ENCODE results near the gene NCKAP5. TPM values are rescaled to one million over a fixed set of nuclear protein-coding genes. Genes with fewer than 3 reads are reported as not detected.

The NCKAP5 gene
- total and polyA plus RNA-seq, 2 of the 13 experiments (the other 11 are each of a cell fraction or from before 2014, with no cell fraction given) = 0.01 TPM; not detected in 1

- Histone ChIP-seq H3K27me3 (ENCODE audit: control insufficient read depth in 1 of 2, insufficient read depth in 2 of 2, low read length in 2 of 2) (no peaks in the 10 kb centered on the region), H3K9me3 (ENCODE audit: low read length) (no peaks in the 10 kb centered on the region), H3K36me3 (replicated peaks in 1 of 2; ENCODE audit: control insufficient read depth in 1 of 2, insufficient read depth in 2 of 2, low read length in 2 of 2) (no peaks in the 10 kb centered on the region), H3K9ac (ENCODE audit: insufficient read depth, low read depth, low read length) (no peak overlapping the region), H4K20me1 (ENCODE audit: insufficient read depth, low read length) (no peaks in the 10 kb centered on the region), H3K79me2 (ENCODE audit: insufficient read depth, low read length) (no peaks in the 10 kb centered on the region), H3K4me3 (replicated peaks in 1 of 3; ENCODE audit: insufficient read depth in 1 of 3, low read depth in 2 of 3, low read length in 3 of 3) (no peak overlapping the region), H3K27ac (ENCODE audit: extremely low read length, insufficient read depth, low read length) (no peak overlapping the region), H2AFZ (ENCODE audit: low read length) (no peak overlapping the region), H3K4me2 (ENCODE audit: low read depth, low read length) (no peak overlapping the region), H3K4me1 (ENCODE audit: insufficient read depth, low read length) (no peaks in the 10 kb centered on the region)
- CTCF ChIA-PET (ENCODE audit: low intra/inter-chr PET ratio, low total read pairs) = no interaction called here
- 14% methylated on average over 6 of the region's 6 CpGs for WGBS (ENCODE audit: low lambda C conversion rate)
- in situ Hi-C loops (cut with HindIII; ENCODE audit: extremely low pct_ligation_motif_present, low pct_unique_long_range_greater_than_20kb) = no loop called here
- POLR2A ChIA-PET = no interaction called here
- FAIRE-seq (no peak), ATAC-seq (no peak), DNase-seq (ENCODE audit: low spot score) (no peak)
- no TSS peak for BruUV-seq (replicated peaks)
- intact Hi-C loops (cut with micrococcal nuclease; ENCODE audit: unreplicated experiment) = no loop called here
- TF ChIP-seq, protein P1, sequence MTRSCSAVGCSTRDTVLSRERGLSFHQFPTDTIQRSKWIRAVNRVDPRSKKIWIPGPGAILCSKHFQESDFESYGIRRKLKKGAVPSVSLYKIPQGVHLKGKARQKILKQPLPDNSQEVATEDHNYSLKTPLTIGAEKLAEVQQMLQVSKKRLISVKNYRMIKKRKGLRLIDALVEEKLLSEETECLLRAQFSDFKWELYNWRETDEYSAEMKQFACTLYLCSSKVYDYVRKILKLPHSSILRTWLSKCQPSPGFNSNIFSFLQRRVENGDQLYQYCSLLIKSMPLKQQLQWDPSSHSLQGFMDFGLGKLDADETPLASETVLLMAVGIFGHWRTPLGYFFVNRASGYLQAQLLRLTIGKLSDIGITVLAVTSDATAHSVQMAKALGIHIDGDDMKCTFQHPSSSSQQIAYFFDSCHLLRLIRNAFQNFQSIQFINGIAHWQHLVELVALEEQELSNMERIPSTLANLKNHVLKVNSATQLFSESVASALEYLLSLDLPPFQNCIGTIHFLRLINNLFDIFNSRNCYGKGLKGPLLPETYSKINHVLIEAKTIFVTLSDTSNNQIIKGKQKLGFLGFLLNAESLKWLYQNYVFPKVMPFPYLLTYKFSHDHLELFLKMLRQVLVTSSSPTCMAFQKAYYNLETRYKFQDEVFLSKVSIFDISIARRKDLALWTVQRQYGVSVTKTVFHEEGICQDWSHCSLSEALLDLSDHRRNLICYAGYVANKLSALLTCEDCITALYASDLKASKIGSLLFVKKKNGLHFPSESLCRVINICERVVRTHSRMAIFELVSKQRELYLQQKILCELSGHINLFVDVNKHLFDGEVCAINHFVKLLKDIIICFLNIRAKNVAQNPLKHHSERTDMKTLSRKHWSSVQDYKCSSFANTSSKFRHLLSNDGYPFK (CRISPR knock-in tag; IDR thresholded peaks at IDR 0.05; ENCODE audit: borderline replicate concordance) = no peak
- TF ChIP-seq, protein P2, sequence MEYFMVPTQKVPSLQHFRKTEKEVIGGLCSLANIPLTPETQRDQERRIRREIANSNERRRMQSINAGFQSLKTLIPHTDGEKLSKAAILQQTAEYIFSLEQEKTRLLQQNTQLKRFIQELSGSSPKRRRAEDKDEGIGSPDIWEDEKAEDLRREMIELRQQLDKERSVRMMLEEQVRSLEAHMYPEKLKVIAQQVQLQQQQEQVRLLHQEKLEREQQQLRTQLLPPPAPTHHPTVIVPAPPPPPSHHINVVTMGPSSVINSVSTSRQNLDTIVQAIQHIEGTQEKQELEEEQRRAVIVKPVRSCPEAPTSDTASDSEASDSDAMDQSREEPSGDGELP (IDR thresholded peaks at IDR 0.05; ENCODE audit: borderline replicate concordance, low read depth) = no peak
- TF ChIP-seq TCF7 (IDR thresholded peaks at IDR 0.05; ENCODE audit: low read depth) (no peak), ZFP41 (CRISPR knock-in tag; IDR thresholded peaks at IDR 0.05; ENCODE audit: borderline replicate concordance) (no peak), ZNF335 (CRISPR knock-in tag; IDR thresholded peaks at IDR 0.05) (no peak), TMF1 (CRISPR knock-in tag; IDR thresholded peaks at IDR 0.05; ENCODE audit: low read depth) (no peak), PLRG1 (conservative IDR thresholded peaks at IDR 0.05) (no peak), ZBTB14 (CRISPR knock-in tag; IDR thresholded peaks at IDR 0.05) (no peak), SRSF4 (IDR thresholded peaks at IDR 0.05; ENCODE audit: low read depth, low read length, poor library complexity, severe bottlenecking) (no peak), MBNL3 (CRISPR knock-in tag; conservative IDR thresholded peaks at IDR 0.05) (no peak), FOXK2 (IDR thresholded peaks at IDR 0.05) (no peak)
- TF ChIP-seq, protein P3, sequence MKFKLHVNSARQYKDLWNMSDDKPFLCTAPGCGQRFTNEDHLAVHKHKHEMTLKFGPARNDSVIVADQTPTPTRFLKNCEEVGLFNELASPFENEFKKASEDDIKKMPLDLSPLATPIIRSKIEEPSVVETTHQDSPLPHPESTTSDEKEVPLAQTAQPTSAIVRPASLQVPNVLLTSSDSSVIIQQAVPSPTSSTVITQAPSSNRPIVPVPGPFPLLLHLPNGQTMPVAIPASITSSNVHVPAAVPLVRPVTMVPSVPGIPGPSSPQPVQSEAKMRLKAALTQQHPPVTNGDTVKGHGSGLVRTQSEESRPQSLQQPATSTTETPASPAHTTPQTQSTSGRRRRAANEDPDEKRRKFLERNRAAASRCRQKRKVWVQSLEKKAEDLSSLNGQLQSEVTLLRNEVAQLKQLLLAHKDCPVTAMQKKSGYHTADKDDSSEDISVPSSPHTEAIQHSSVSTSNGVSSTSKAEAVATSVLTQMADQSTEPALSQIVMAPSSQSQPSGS (CRISPR knock-in tag; IDR thresholded peaks at IDR 0.05) = no peak
- TF ChIP-seq, protein P4, sequence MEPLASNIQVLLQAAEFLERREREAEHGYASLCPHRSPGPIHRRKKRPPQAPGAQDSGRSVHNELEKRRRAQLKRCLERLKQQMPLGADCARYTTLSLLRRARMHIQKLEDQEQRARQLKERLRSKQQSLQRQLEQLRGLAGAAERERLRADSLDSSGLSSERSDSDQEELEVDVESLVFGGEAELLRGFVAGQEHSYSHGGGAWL (CRISPR knock-in tag; IDR thresholded peaks at IDR 0.05) = no peak
- TF ChIP-seq, protein P5, sequence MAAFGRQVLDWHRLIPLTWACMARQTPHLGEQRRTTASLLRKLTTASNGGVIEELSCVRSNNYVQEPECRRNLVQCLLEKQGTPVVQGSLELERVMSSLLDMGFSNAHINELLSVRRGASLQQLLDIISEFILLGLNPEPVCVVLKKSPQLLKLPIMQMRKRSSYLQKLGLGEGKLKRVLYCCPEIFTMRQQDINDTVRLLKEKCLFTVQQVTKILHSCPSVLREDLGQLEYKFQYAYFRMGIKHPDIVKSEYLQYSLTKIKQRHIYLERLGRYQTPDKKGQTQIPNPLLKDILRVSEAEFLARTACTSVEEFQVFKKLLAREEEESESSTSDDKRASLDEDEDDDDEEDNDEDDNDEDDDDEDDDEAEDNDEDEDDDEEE (CRISPR knock-in tag; IDR thresholded peaks at IDR 0.05) = no peak
Observed at GRCh38 chr2:133462811-133463210, 105.5 kb downstream of the NCKAP5 start.

All from HepG2 (cell line).